HG02973 (cell line): ENCODE results near the gene AREL1.

Experiments
- ATAC-seq: cut with Tn5 transposase; IDR thresholded peaks from one replicate; pipeline ENCODE4 v1.9.1; 2021; ENCODE audit warnings: moderate library complexity; ENCODE audit not compliant: unreplicated experiment

Gene AREL1

GRCh38 chr14:74612350-74613021, 100.4 kb downstream of the AREL1 start:
- ATAC-seq = peak; percentile 54

- no peak for ATAC-seq
Observed at GRCh38 chr14:74611650-74612349, 101.1 kb downstream of the AREL1 start, which contains the start of gene LTBP2. LTBP2 (minus strand) TSS chr14:74612237; CDS start chr14:74611944, 293 bp downstream.
